ENCODE measurements around the gene MX2.

GRCh38 chr21:41375875-41376274 is 14.0 kb downstream of the MX2 start:
- TF ChIP-seq, protein P1, sequence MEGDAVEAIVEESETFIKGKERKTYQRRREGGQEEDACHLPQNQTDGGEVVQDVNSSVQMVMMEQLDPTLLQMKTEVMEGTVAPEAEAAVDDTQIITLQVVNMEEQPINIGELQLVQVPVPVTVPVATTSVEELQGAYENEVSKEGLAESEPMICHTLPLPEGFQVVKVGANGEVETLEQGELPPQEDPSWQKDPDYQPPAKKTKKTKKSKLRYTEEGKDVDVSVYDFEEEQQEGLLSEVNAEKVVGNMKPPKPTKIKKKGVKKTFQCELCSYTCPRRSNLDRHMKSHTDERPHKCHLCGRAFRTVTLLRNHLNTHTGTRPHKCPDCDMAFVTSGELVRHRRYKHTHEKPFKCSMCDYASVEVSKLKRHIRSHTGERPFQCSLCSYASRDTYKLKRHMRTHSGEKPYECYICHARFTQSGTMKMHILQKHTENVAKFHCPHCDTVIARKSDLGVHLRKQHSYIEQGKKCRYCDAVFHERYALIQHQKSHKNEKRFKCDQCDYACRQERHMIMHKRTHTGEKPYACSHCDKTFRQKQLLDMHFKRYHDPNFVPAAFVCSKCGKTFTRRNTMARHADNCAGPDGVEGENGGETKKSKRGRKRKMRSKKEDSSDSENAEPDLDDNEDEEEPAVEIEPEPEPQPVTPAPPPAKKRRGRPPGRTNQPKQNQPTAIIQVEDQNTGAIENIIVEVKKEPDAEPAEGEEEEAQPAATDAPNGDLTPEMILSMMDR (conservative IDR thresholded peaks at IDR 0.05; ENCODE audit: low read depth in 2 of 2): no peak
- TF ChIP-seq POLR2AphosphoS5 (IDR thresholded peaks at IDR 0.05; ENCODE audit: low read depth) (no peak), CREB1 (CRISPR knock-in tag; IDR thresholded peaks at IDR 0.05; ENCODE audit: low read depth) (no peak), REST (IDR thresholded peaks at IDR 0.05; ENCODE audit: unreplicated experiment) (no peak), JUNB (IDR thresholded peaks at IDR 0.05; ENCODE audit: unreplicated experiment) (no peak), EZH2phosphoT487 (IDR thresholded peaks at IDR 0.05; ENCODE audit: unreplicated experiment) (no peak), EZH2 (IDR thresholded peaks at IDR 0.05; ENCODE audit: low read depth, unreplicated experiment) (no peak), ZNF114 (CRISPR knock-in tag; IDR thresholded peaks at IDR 0.05) (no peak), NANOG (IDR thresholded peaks at IDR 0.05; ENCODE audit: borderline replicate concordance) (no peak), ZNF331 (CRISPR knock-in tag; IDR thresholded peaks at IDR 0.05; ENCODE audit: low read depth) (no peak)
- TF ChIP-seq, protein P2, sequence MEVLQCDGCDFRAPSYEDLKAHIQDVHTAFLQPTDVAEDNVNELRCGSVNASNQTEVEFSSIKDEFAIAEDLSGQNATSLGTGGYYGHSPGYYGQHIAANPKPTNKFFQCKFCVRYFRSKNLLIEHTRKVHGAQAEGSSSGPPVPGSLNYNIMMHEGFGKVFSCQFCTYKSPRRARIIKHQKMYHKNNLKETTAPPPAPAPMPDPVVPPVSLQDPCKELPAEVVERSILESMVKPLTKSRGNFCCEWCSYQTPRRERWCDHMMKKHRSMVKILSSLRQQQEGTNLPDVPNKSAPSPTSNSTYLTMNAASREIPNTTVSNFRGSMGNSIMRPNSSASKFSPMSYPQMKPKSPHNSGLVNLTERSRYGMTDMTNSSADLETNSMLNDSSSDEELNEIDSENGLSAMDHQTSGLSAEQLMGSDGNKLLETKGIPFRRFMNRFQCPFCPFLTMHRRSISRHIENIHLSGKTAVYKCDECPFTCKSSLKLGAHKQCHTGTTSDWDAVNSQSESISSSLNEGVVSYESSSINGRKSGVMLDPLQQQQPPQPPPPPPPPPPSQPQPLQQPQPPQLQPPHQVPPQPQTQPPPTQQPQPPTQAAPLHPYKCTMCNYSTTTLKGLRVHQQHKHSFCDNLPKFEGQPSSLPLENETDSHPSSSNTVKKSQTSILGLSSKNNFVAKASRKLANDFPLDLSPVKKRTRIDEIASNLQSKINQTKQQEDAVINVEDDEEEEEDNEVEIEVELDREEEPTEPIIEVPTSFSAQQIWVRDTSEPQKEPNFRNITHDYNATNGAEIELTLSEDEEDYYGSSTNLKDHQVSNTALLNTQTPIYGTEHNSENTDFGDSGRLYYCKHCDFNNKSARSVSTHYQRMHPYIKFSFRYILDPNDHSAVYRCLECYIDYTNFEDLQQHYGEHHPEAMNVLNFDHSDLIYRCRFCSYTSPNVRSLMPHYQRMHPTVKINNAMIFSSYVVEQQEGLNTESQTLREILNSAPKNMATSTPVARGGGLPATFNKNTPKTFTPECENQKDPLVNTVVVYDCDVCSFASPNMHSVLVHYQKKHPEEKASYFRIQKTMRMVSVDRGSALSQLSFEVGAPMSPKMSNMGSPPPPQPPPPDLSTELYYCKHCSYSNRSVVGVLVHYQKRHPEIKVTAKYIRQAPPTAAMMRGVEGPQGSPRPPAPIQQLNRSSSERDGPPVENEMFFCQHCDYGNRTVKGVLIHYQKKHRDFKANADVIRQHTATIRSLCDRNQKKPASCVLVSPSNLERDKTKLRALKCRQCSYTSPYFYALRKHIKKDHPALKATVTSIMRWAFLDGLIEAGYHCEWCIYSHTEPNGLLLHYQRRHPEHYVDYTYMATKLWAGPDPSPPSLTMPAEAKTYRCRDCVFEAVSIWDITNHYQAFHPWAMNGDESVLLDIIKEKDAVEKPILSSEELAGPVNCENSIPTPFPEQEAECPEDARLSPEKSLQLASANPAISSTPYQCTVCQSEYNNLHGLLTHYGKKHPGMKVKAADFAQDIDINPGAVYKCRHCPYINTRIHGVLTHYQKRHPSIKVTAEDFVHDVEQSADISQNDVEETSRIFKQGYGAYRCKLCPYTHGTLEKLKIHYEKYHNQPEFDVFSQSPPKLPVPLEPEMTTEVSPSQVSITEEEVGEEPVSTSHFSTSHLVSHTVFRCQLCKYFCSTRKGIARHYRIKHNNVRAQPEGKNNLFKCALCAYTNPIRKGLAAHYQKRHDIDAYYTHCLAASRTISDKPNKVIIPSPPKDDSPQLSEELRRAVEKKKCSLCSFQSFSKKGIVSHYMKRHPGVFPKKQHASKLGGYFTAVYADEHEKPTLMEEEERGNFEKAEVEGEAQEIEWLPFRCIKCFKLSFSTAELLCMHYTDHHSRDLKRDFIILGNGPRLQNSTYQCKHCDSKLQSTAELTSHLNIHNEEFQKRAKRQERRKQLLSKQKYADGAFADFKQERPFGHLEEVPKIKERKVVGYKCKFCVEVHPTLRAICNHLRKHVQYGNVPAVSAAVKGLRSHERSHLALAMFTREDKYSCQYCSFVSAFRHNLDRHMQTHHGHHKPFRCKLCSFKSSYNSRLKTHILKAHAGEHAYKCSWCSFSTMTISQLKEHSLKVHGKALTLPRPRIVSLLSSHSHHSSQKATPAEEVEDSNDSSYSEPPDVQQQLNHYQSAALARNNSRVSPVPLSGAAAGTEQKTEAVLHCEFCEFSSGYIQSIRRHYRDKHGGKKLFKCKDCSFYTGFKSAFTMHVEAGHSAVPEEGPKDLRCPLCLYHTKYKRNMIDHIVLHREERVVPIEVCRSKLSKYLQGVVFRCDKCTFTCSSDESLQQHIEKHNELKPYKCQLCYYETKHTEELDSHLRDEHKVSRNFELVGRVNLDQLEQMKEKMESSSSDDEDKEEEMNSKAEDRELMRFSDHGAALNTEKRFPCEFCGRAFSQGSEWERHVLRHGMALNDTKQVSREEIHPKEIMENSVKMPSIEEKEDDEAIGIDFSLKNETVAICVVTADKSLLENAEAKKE (CRISPR knock-in tag; IDR thresholded peaks at IDR 0.05): no peak
- TF ChIP-seq, protein P3, sequence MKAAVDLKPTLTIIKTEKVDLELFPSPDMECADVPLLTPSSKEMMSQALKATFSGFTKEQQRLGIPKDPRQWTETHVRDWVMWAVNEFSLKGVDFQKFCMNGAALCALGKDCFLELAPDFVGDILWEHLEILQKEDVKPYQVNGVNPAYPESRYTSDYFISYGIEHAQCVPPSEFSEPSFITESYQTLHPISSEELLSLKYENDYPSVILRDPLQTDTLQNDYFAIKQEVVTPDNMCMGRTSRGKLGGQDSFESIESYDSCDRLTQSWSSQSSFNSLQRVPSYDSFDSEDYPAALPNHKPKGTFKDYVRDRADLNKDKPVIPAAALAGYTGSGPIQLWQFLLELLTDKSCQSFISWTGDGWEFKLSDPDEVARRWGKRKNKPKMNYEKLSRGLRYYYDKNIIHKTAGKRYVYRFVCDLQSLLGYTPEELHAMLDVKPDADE (IDR thresholded peaks at IDR 0.05): no peak
